RWPE2 (cell line): ENCODE measurements around the gene CBFA2T2.

Source experiments
- ATAC-seq: fragments of 200-7000 bp; cut with Tn5 transposase; 3 replicates; pipeline ENCODE4 v1.9.1; 2021; ENCODE audit warnings: low read depth
- DNase-seq: peaks from one replicate; pipeline ENCODE4 v3.0.0-alpha.2; 2020; ENCODE audit warnings: low spot score
- H3K27ac ChIP-seq: fragments of 450-650 bp; 2 replicates; pipeline ENCODE4 v1.5.1; 2017; ENCODE audit warnings: mild to moderate bottlenecking; ENCODE audit not compliant: poor library complexity, severe bottlenecking
- H3K27me3 ChIP-seq: fragments of 250-450 bp; sonication (Bioruptor Pico); 2 replicates; pipeline ENCODE4 v1.5.1; 2021; ENCODE audit warnings: mild to moderate bottlenecking, moderate library complexity; ENCODE audit not compliant: insufficient read depth, poor library complexity, severe bottlenecking
- H3K36me3 ChIP-seq: fragments of 250-450 bp; sonication (Bioruptor Pico); 2 replicates; pipeline ENCODE4 v1.5.1; 2020; ENCODE audit warnings: low read depth, mild to moderate bottlenecking, moderate library complexity
- H3K4me1 ChIP-seq: fragments of 250-450 bp; sonication (Bioruptor Pico); 2 replicates; pipeline ENCODE4 v1.5.1; 2021; ENCODE audit warnings: mild to moderate bottlenecking, moderate library complexity; ENCODE audit not compliant: insufficient read depth, poor library complexity, severe bottlenecking
- H3K4me3 ChIP-seq: fragments of 250-450 bp; sonication (Bioruptor Pico); 2 replicates; pipeline ENCODE4 v1.5.1; 2021; ENCODE audit warnings: mild to moderate bottlenecking, moderate library complexity; ENCODE audit not compliant: severe bottlenecking
- H3K9me3 ChIP-seq: fragments of 250-450 bp; sonication (Bioruptor Pico); 2 replicates; pipeline ENCODE4 v1.5.1; 2021; ENCODE audit warnings: mild to moderate bottlenecking, moderate library complexity; ENCODE audit not compliant: severe bottlenecking
- CTCF ChIP-seq: fragments of 450-650 bp; IDR thresholded peaks from one replicate; pipeline ENCODE4 v1.5.1; 2017; ENCODE audit warnings: mild to moderate bottlenecking, moderate library complexity; ENCODE audit not compliant: poor library complexity, severe bottlenecking

The CBFA2T2 gene

DNA sequence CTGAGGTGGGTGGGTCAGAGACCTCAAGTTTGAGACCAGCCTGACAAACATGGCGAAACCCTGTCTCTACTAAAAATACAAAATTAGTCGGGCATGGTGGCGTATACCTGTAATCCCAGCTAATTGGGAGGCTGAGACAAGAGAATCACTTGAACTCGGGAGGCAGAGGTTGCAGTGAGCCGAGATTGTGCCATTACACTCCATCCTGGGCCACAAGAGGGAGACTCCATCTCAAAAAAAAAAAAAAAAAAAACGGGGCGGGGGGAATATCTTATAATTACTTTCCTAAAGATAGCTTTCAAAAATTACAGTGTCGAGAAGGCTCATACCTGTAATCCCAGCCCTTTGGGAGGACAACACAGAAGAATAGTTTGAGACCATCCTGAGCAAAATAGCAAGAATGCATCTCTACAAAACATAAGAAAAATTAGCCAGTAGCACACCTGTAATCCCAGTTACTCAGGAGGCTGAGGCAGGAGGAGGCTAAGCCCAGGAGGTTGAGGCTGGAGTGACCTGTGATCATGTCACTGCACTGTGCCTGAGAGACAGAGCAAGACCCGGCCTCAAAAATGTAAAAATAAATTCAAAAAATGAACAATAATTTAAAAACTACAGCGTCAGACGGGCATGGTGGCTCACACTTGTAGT lies 25.8 kb downstream of the CBFA2T2 start:
- Histone ChIP-seq H3K9me3 (no peaks in the 10 kb centered on the region), H3K4me3 (no peak overlapping the region), H3K36me3 (no peaks in the 10 kb centered on the region), H3K27ac (no peak overlapping the region), H3K4me1 (peaks cover 16% of the 10 kb centered on the region), H3K27me3 (no peaks in the 10 kb centered on the region)
- peak; percentile 75 for TF ChIP-seq CTCF
- no peak for DNase-seq
- no peak for ATAC-seq

DNA sequence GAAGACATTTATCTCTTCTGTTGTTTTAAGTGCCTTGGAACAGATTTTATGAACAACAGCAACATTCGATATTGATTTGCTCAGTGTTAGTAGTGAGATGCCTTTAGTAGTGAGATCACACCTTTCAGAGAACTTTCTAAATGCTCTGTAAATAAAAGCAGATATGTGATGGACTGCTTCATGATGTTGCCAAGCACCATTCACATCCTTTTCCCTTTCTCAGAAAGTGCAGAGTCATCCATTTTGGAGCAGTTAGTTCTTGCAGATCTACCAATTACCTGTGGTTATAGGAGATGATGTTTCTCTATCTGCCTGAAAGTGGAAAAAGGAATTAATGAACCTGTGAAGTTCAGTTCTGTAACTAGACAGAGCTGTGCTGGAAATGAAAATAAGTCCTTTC lies 27.0 kb downstream of the CBFA2T2 start:
- DNase-seq (no peak), ATAC-seq (peak; percentile 23; the same call in 1 of the 3 replicates)
- Histone ChIP-seq H3K4me3 (no peak overlapping the region), H3K4me1 (peaks cover 16% of the 10 kb centered on the region), H3K36me3 (no peaks in the 10 kb centered on the region), H3K27me3 (no peaks in the 10 kb centered on the region), H3K27ac (peak overlapping the region; percentile 35), H3K9me3 (no peaks in the 10 kb centered on the region)
- no peak for TF ChIP-seq CTCF

GRCh38 chr20:33518071-33518470 lies 28.2 kb downstream of the CBFA2T2 start:
- peak; percentile 88 for DNase-seq
- Histone ChIP-seq H3K36me3 (no peaks in the 10 kb centered on the region), H3K27ac (peak overlapping the region; percentile 35), H3K27me3 (no peaks in the 10 kb centered on the region), H3K4me1 (peaks cover 16% of the 10 kb centered on the region), H3K9me3 (no peaks in the 10 kb centered on the region), H3K4me3 (no peak overlapping the region)
- no peak for TF ChIP-seq CTCF
- ATAC-seq = peak; percentile 89

DNA sequence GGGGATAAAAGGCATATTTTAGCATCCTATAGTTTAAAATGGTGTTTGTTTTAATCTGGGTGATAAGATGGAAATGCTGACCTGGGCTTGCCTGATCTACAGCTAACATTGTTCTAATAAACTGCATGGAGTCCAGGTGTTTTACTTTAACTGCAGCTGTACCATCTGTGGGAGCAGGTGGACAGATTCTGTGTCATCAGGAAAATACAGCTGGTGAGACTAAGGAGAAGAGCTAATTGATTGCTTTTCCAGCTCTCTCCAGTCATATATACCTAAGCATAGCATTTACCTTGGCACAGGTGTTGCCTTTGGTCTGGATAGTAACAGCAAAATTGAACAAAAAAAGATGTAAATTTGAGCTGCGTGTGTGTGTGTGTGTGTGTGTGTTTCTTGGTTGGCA lies 31.6 kb downstream of the CBFA2T2 start:
- Histone ChIP-seq H3K4me1 (peaks cover 16% of the 10 kb centered on the region), H3K36me3 (peaks cover 14% of the 10 kb centered on the region; the same call in 1 of the 2 replicates), H3K4me3 (no peak overlapping the region), H3K27ac (no peak overlapping the region), H3K27me3 (no peaks in the 10 kb centered on the region), H3K9me3 (no peaks in the 10 kb centered on the region)
- ATAC-seq = no peak
- no peak for TF ChIP-seq CTCF
- no peak for DNase-seq

DNA sequence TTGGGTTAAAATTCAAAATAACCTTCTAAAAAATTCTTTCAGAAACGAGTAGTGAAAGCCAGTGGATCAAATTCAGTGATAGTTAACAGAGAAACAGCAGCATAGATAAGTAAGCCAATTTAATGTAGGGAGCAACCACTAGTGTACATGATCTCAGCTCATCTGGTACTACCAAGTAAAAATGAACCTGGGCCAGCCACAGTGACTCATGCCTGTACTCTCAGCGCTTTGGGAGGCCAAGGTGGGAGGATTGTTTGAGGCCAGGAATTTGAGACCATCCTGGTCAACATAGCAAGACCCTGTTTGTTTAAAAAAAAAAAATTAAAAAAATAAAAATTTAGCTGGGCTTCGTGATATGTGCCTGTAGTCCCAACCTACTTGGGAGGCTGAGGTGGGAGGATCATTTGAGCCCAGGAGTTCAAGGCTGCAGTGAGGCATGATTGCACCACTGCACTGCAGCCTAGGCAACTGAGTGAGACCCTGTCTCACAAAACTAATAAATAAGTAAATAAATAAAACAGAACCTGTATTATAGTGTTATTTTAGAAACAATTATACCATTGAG lies 32.4 kb downstream of the CBFA2T2 start:
- ATAC-seq (no peak), DNase-seq (no peak)
- H3K4me1 ChIP-seq = peaks cover 10% of the 10 kb centered on the region
- TF ChIP-seq CTCF = no peak
- no peaks in the 10 kb centered on the region for H3K27me3 ChIP-seq
- H3K27ac ChIP-seq = no peak overlapping the region
- H3K4me3 ChIP-seq = no peak overlapping the region
- H3K9me3 ChIP-seq = no peaks in the 10 kb centered on the region
- peaks cover 14% of the 10 kb centered on the region; the same call in 1 of the 2 replicates for H3K36me3 ChIP-seq
